WI38 (cell line): ENCODE results near the gene ABCA9.
"Not testable (repeated sequence)": the region's sequence is repeated elsewhere in the genome, so short reads cannot be mapped to it uniquely, and the experiment has no call there.

Source experiments
- H3K4me3 ChIP-seq: 2 replicates; pipeline ENCODE4 v1.5.1; 2011; ENCODE audit warnings: low read depth, mild to moderate bottlenecking, control low read depth, low read length
- CTCF ChIP-seq: IDR thresholded peaks from 2 replicates; pipeline ENCODE4 v1.5.1; 2012; ENCODE audit warnings: low read depth, mild to moderate bottlenecking, control low read depth, low read length

The ABCA9 gene

GRCh38 chr17:68954146-68954896 lies 106.4 kb downstream of the ABCA9 start:
- no peak overlapping the region for H3K4me3 ChIP-seq
- TF ChIP-seq CTCF = no peak

GRCh38 chr17:68953340-68953997 lies 107.3 kb downstream of the ABCA9 start:
- H3K4me3 ChIP-seq = no peak overlapping the region
- TF ChIP-seq CTCF = no peak

GRCh38 chr17:68950725-68951124 lies 110.0 kb downstream of the ABCA9 start:
- TF ChIP-seq CTCF = no peak
- no peak overlapping the region for H3K4me3 ChIP-seq

- H3K4me3 ChIP-seq = not testable (repeated sequence)
These were observed 112.9 kb downstream of the ABCA9 start for GRCh38 chr17:68947868-68948267.

- H3K4me3 ChIP-seq = no peak overlapping the region
- no peak for TF ChIP-seq CTCF
These were observed 116.2 kb downstream of the ABCA9 start for GRCh38 chr17:68944435-68945035.

GRCh38 chr17:68943812-68944182 lies 116.9 kb downstream of the ABCA9 start:
- not testable (repeated sequence) for H3K4me3 ChIP-seq

GRCh38 chr17:68943123-68943811 lies 117.5 kb downstream of the ABCA9 start:
- TF ChIP-seq CTCF = no peak
- H3K4me3 ChIP-seq = no peak overlapping the region

- H3K4me3 ChIP-seq = no peak overlapping the region
- no peak for TF ChIP-seq CTCF
These were observed 118.3 kb downstream of the ABCA9 start for GRCh38 chr17:68942389-68942788.
